H9 (cell line): ENCODE data around the gene CLEC16A. TPM values are rescaled to one million over a fixed set of nuclear protein-coding genes. Genes with fewer than 3 reads are reported as not detected.
"Not testable (repeated sequence)": the region's sequence is repeated elsewhere in the genome, so short reads cannot be mapped to it uniquely, and the experiment has no call there.

ENCODE experiments used
- DNase-seq: peaks from one replicate; pipeline ENCODE4 v3.0.0-alpha.2; 2017
- H2AFZ ChIP-seq: one replicate; pipeline ENCODE4 v1.6.1; 2013; ENCODE audit warnings: mild to moderate bottlenecking, low read length, control low read depth, moderate library complexity
- H2AK5ac ChIP-seq: 2 replicates; pipeline ENCODE4 v1.6.1; 2013; ENCODE audit warnings: low read length, control low read depth, mixed read lengths; ENCODE audit not compliant: insufficient read length
- H2BK120ac ChIP-seq: one replicate; pipeline ENCODE4 v1.6.1; 2013; ENCODE audit warnings: low read depth, mild to moderate bottlenecking, low read length, control low read depth, inconsistent platforms; ENCODE audit not compliant: poor library complexity, severe bottlenecking
- H2BK12ac ChIP-seq: 2 replicates; pipeline ENCODE4 v1.6.1; 2013; ENCODE audit warnings: low read length, control low read depth, mixed read lengths, low read depth; ENCODE audit not compliant: insufficient read length
- H2BK15ac ChIP-seq: 2 replicates; pipeline ENCODE4 v1.6.1; 2013; ENCODE audit warnings: low read depth, low read length, control low read depth
- H2BK20ac ChIP-seq: one replicate; pipeline ENCODE4 v1.6.1; 2013; ENCODE audit warnings: low read depth, mild to moderate bottlenecking, low read length, control low read depth, inconsistent platforms; ENCODE audit not compliant: poor library complexity, severe bottlenecking
- H2BK5ac ChIP-seq: 2 replicates; pipeline ENCODE4 v1.6.1; 2013; ENCODE audit warnings: low read length, control low read depth, mixed read lengths; ENCODE audit not compliant: insufficient read length
- H3K14ac ChIP-seq: 2 replicates; pipeline ENCODE4 v1.6.1; 2013; ENCODE audit warnings: low read length, control low read depth; ENCODE audit not compliant: insufficient read depth
- H3K18ac ChIP-seq: 2 replicates; pipeline ENCODE4 v1.6.1; 2013; ENCODE audit warnings: low read depth, mild to moderate bottlenecking, mixed read lengths, low read length, control low read depth; ENCODE audit not compliant: insufficient read length
- H3K23ac ChIP-seq: 2 replicates; pipeline ENCODE4 v1.6.1; 2013; ENCODE audit warnings: low read length, control low read depth, mixed read lengths, low read depth; ENCODE audit not compliant: insufficient read length
- H3K23me2 ChIP-seq: 2 replicates; pipeline ENCODE4 v1.6.1; 2013; ENCODE audit warnings: low read depth, mild to moderate bottlenecking, mixed read lengths, low read length, control low read depth; ENCODE audit not compliant: insufficient read length, poor library complexity, severe bottlenecking
- H3K27ac ChIP-seq: 2 replicates; pipeline ENCODE4 v1.5.1; 2013; ENCODE audit warnings: low read length, control low read depth, mixed read lengths, low read depth; ENCODE audit not compliant: insufficient read length
- H3K27me3 ChIP-seq: 2 replicates; pipeline ENCODE4 v1.6.1; 2013; ENCODE audit warnings: low read length, control low read depth, inconsistent platforms; ENCODE audit not compliant: insufficient read depth
- H3K4ac ChIP-seq: 2 replicates; pipeline ENCODE4 v1.6.1; 2013; ENCODE audit warnings: low read depth, mild to moderate bottlenecking, control low read depth, inconsistent platforms, low read length, moderate library complexity
- H3K4me1 ChIP-seq: 2 replicates; pipeline ENCODE4 v1.6.1; 2013; ENCODE audit warnings: low read length, control low read depth, inconsistent platforms; ENCODE audit not compliant: insufficient read depth
- H3K4me2 ChIP-seq: 2 replicates; pipeline ENCODE4 v1.6.1; 2013; ENCODE audit warnings: low read length, control low read depth, mixed read lengths; ENCODE audit not compliant: insufficient read length, insufficient read depth
- H3K56ac ChIP-seq: 2 replicates; pipeline ENCODE4 v1.6.1; 2013; ENCODE audit warnings: low read depth, mild to moderate bottlenecking, mixed read lengths, low read length, control low read depth; ENCODE audit not compliant: insufficient read length
- H3K79me1 ChIP-seq: 2 replicates; pipeline ENCODE4 v1.6.1; 2013; ENCODE audit warnings: low read depth, mild to moderate bottlenecking, moderate library complexity, low read length, control low read depth, inconsistent platforms; ENCODE audit not compliant: insufficient read depth, poor library complexity, severe bottlenecking
- H3K79me2 ChIP-seq: 2 replicates; pipeline ENCODE4 v1.6.1; 2013; ENCODE audit warnings: low read length, control low read depth, inconsistent platforms; ENCODE audit not compliant: insufficient read depth
- H3K9ac ChIP-seq: 2 replicates; pipeline ENCODE4 v1.6.1; 2013; ENCODE audit warnings: low read length, control low read depth, mixed read lengths; ENCODE audit not compliant: insufficient read length; ENCODE audit errors: extremely low read depth
- H3K9me3 ChIP-seq: one replicate; pipeline ENCODE4 v1.6.1; 2013; ENCODE audit warnings: low read depth, low read length, inconsistent platforms; ENCODE audit not compliant: control insufficient read depth
- H3T11ph ChIP-seq: one replicate; pipeline ENCODE4 v1.6.1; 2013; ENCODE audit warnings: mild to moderate bottlenecking, low read length, control low read depth, inconsistent platforms
- H4K20me1 ChIP-seq: one replicate; pipeline ENCODE4 v1.6.1; 2013; ENCODE audit not compliant: control insufficient read depth, insufficient read length, insufficient read depth
- H4K5ac ChIP-seq: 2 replicates; pipeline ENCODE4 v1.6.1; 2013; ENCODE audit warnings: low read depth, mild to moderate bottlenecking, mixed read lengths, low read length, control low read depth; ENCODE audit not compliant: insufficient read length
- H4K8ac ChIP-seq: replicated peaks from 2 replicates; pipeline ENCODE4 v1.6.1; 2013; ENCODE audit warnings: low read length, control low read depth, mixed read lengths, low read depth; ENCODE audit not compliant: insufficient read length
- H4K91ac ChIP-seq: 2 replicates; pipeline ENCODE4 v1.6.1; 2013; ENCODE audit warnings: low read depth, mild to moderate bottlenecking, moderate library complexity, mixed read lengths, low read length, control low read depth; ENCODE audit not compliant: insufficient read length
- H3K27ac Mint-ChIP-seq, 3 experiments: 2 replicates in 2 of 3; 3 replicates in 1 of 3; pipeline ENCODE4 v1.8.0; 2020 to 2021; ENCODE audit warnings: mixed read lengths in 3 of 3, mild to moderate bottlenecking in 1 of 3, moderate library complexity in 1 of 3
- H3K27me3 Mint-ChIP-seq: 2 replicates; pipeline ENCODE4 v1.8.0; 2021; ENCODE audit warnings: low read depth, mild to moderate bottlenecking, moderate library complexity, mixed read lengths
- H3K36me3 Mint-ChIP-seq, 3 experiments: 2 replicates in 2 of 3; 3 replicates in 1 of 3; pipeline ENCODE4 v1.8.0; 2020 to 2021; ENCODE audit warnings: low read depth in 3 of 3, mixed read lengths in 3 of 3; ENCODE audit not compliant: insufficient read depth in 1 of 3
- H3K4me1 Mint-ChIP-seq, 2 experiments: 2 replicates each; pipeline ENCODE4 v1.8.0; 2020; ENCODE audit warnings: mixed read lengths in 2 of 2
- H3K4me3 Mint-ChIP-seq, 2 experiments: 2 replicates in 1 of 2; 3 replicates in 1 of 2; pipeline ENCODE4 v1.8.0; 2020 to 2021; ENCODE audit warnings: mild to moderate bottlenecking in 2 of 2, mixed read lengths in 2 of 2, moderate library complexity in 1 of 2
- H3K9me3 Mint-ChIP-seq, 2 experiments: 2 replicates in 1 of 2; 3 replicates in 1 of 2; pipeline ENCODE4 v1.8.0; 2020; ENCODE audit warnings: mild to moderate bottlenecking in 2 of 2, mixed read lengths in 2 of 2, moderate library complexity in 1 of 2
- CTCF ChIP-seq: fragments of 200-600 bp; sonication (generic); conservative IDR thresholded peaks from 3 replicates; pipeline ENCODE4 v1.8.0; 2021; ENCODE audit warnings: antibody characterized with exemption, mild to moderate bottlenecking
- WGBS: extraction: QIAGEN DNeasy Blood & Tissue Kit; methylation state at CpG from one replicate; pipeline ENCODE4 v1.1.7; 2013; ENCODE audit warnings: missing lambda C conversion rate, low lambda C conversion rate, mixed read lengths; ENCODE audit not compliant: insufficient read length; ENCODE audit errors: extremely low coverage; 5-methylcytosine and 5-hydroxymethylcytosine counted together
- total RNA-seq: library from RNA; stranded (reverse); gene quantifications from 2 replicates; pipeline ENCODE4 v1.2.1, GENCODE V29; 2021

The CLEC16A gene
- total RNA-seq, 1 experiment from 2014 or later, result 15.2 TPM

GRCh38 chr16:11219178-11219577 is 274.8 kb downstream of the CLEC16A start:
- no peak for TF ChIP-seq CTCF
- WGBS, result no CpG with 5 or more reads among the region's 4 CpGs
- H4K5ac ChIP-seq, result no peak overlapping the region
- H2AK5ac ChIP-seq, result no peak overlapping the region
- Mint-ChIP-seq H3K4me1 (0 out of 4 replicates have a peak, but pooled peaks cover 2% of the 10 kb centered on the region in 2 experiments), H3K4me3 (no peak overlapping the region), H3K9me3 (peaks cover 26 to 32% of the 10 kb centered on the region in 2 experiments), H3K36me3 (peaks cover 6 to 16% (median 11%) of the 10 kb centered on the region in 3 experiments; a peak in 6 of 7 replicates), H3K27me3 (peaks cover 4% of the 10 kb centered on the region; the same call in 1 of the 2 replicates), H3K27ac (no peak overlapping the region)
- H2BK5ac ChIP-seq, result no peak overlapping the region
- H3K9me3 ChIP-seq, result peaks cover 15% of the 10 kb centered on the region
- H3K4me1 ChIP-seq, result no peaks in the 10 kb centered on the region
- no peaks in the 10 kb centered on the region for H3K23me2 ChIP-seq
- no peak overlapping the region for H2BK120ac ChIP-seq
- no peaks in the 10 kb centered on the region for H3K79me1 ChIP-seq
- no peak overlapping the region for H2AFZ ChIP-seq
- no peak overlapping the region for H3K18ac ChIP-seq
- H2BK15ac ChIP-seq, result no peak overlapping the region
- no peak overlapping the region for H3K9ac ChIP-seq
- H3K27ac ChIP-seq, result no peak overlapping the region
- H4K20me1 ChIP-seq, result no peaks in the 10 kb centered on the region
- no peak overlapping the region for H4K8ac ChIP-seq
- no peaks in the 10 kb centered on the region for H3K27me3 ChIP-seq
- no peak overlapping the region for H2BK20ac ChIP-seq
- H3K4me2 ChIP-seq, result no peak overlapping the region
- H3K4ac ChIP-seq, result no peak overlapping the region
- no peak overlapping the region for H3K56ac ChIP-seq
- H3K23ac ChIP-seq, result no peak overlapping the region
- H3K79me2 ChIP-seq, result no peaks in the 10 kb centered on the region
- DNase-seq, result no peak
- H4K91ac ChIP-seq, result no peak overlapping the region
- no peak overlapping the region for H2BK12ac ChIP-seq
- no peak overlapping the region for H3K14ac ChIP-seq
- H3T11ph ChIP-seq, result no peak overlapping the region

DNA sequence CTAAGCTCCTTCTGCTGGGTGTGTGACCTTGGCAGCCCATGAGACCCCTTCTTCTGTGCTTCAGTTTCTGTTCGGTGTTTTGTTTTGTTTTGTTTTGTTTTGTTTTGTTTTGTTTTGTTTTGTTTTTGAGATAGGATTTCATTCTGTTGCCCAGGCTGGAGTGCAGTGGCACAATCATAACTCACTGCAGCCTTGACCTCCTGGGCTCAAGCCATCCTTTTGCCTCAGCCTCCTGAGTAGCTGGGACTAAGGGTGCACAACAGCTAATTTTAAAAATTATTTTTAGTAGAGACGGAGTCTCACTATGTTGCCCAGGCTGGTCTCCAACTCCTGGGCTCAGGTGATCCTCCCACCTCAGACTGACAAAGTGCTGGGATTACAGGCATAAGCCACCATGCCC is 276.1 kb downstream of the CLEC16A start:
- Mint-ChIP-seq H3K36me3 (peaks cover 6 to 16% (median 11%) of the 10 kb centered on the region in 3 experiments; a peak in 6 of 7 replicates), H3K9me3 (peaks cover 26 to 32% of the 10 kb centered on the region in 2 experiments)
- not testable (repeated sequence) for H4K20me1 ChIP-seq, H3K9ac ChIP-seq, H4K8ac ChIP-seq, H3T11ph ChIP-seq, H3K27ac Mint-ChIP-seq, H3K4ac ChIP-seq, H3K4me1 Mint-ChIP-seq, H2BK20ac ChIP-seq, H3K27me3 ChIP-seq, H2BK5ac ChIP-seq, H3K23me2 ChIP-seq, H3K56ac ChIP-seq, H3K27me3 Mint-ChIP-seq, H3K4me3 Mint-ChIP-seq, H2BK120ac ChIP-seq, H4K5ac ChIP-seq, H3K27ac ChIP-seq, H3K4me1 ChIP-seq, H2AFZ ChIP-seq, H4K91ac ChIP-seq, H3K4me2 ChIP-seq, DNase-seq, H2AK5ac ChIP-seq, H3K14ac ChIP-seq, H3K79me2 ChIP-seq, H3K18ac ChIP-seq, H3K23ac ChIP-seq, H2BK12ac ChIP-seq, H3K79me1 ChIP-seq, H2BK15ac ChIP-seq
- no CpG with 5 or more reads among the region's 2 CpGs for WGBS
- H3K9me3 ChIP-seq, result peaks cover 15% of the 10 kb centered on the region
